Hindlimb muscle (tissue), 1 donor: ENCODE measurements around the gene CCDC82. TPM values are rescaled to one million over a fixed set of nuclear protein-coding genes. Genes with fewer than 3 reads are reported as not detected.

Source experiments
- DNase-seq: peaks from one replicate; pipeline ENCODE4 v3.0.0-alpha.2; 2013
- polyA plus RNA-seq: library from polyadenylated mRNA; unstranded; fragments of 120-200 nt; gene quantifications from one replicate; pipeline ENCODE4 v1.2.1, GENCODE V29; 2013; ENCODE audit not compliant: insufficient read length

CCDC82 gene
- polyA plus RNA-seq, 1 donor, result 26.8 TPM

GRCh38 chr11:96361778-96362177 lies 27.9 kb downstream of the CCDC82 start:
- no peak for DNase-seq

GRCh38 chr11:96358321-96358720 lies 31.4 kb downstream of the CCDC82 start:
- no peak for DNase-seq

- no peak for DNase-seq
Measured at GRCh38 chr11:96357794-96358193, 31.9 kb downstream of the CCDC82 start.

GRCh38 chr11:96356848-96357247 lies 32.9 kb downstream of the CCDC82 start:
- no peak for DNase-seq

- peak; percentile 92 for DNase-seq
Measured at GRCh38 chr11:96342961-96343711, 46.6 kb downstream of the CCDC82 start, which contains the start of gene MAML2. Gene MAML2, minus strand, starts transcription at chr11:96343195. Its CDS starts 1,300 bp downstream, at chr11:96341895.

- no peak for DNase-seq
Measured at GRCh38 chr11:96342014-96342960, 47.4 kb downstream of the CCDC82 start.

GRCh38 chr11:96341211-96342013 lies 48.3 kb downstream of the CCDC82 start:
- peak; percentile 59 for DNase-seq

- no peak for DNase-seq
Measured at GRCh38 chr11:96340555-96340885, 49.2 kb downstream of the CCDC82 start.

GRCh38 chr11:96339706-96340554 lies 49.8 kb downstream of the CCDC82 start:
- DNase-seq, result peak; percentile 21

GRCh38 chr11:96338910-96339705 lies 50.6 kb downstream of the CCDC82 start:
- DNase-seq, result peak; percentile 42

- no peak for DNase-seq
Measured at GRCh38 chr11:96337541-96338431, 51.9 kb downstream of the CCDC82 start.

GRCh38 chr11:96335388-96335787 lies 54.3 kb downstream of the CCDC82 start:
- no peak for DNase-seq

- DNase-seq, result no peak
Measured at GRCh38 chr11:96334219-96334618, 55.5 kb downstream of the CCDC82 start.

GRCh38 chr11:96333191-96333719 lies 56.5 kb downstream of the CCDC82 start:
- no peak for DNase-seq

GRCh38 chr11:96332126-96332771 lies 57.5 kb downstream of the CCDC82 start:
- DNase-seq, result no peak

GRCh38 chr11:96331699-96332116 lies 58.0 kb downstream of the CCDC82 start:
- no peak for DNase-seq

GRCh38 chr11:96330511-96330859 lies 59.2 kb downstream of the CCDC82 start:
- DNase-seq, result no peak

- DNase-seq, result no peak
Measured at GRCh38 chr11:96329855-96330510, 59.7 kb downstream of the CCDC82 start.
